ENCODE results near the gene MLEC.

Gene MLEC

DNA sequence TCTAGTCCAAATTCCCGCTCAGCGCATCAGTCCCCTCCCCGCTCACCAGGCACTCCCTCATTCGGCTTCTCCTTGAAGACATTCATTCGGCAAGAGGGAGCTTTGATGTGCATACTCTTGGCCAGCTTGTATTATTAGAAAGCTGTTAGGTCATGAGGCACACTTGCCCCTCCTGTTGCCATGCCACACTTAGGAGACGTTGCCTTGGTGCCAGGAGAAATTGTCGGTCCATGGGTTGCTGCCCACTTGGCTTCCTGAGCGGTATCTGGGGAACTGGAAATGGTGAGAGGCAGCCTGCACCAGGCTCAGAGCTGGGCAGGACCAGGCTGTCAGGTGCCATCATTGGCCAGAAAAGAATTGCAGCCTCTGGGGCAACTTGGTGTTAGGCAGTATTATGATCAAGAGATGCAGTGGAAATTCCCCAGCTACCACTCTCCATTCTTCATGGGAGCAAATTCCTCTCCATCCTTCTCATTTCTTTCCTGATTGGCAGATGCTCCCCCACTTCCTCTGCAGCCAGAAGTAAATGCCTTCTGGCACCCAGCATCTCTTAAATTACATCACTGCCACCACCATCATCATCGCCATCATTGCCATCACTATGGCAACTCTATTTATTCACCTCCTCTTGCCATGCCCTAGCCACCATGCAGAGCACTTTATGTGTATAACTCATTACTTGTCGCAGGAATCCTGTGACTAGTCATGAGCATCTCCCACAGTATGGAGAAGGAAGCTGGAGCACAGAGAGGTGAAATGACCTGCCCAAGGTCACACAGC lies 34.1 kb upstream of the MLEC start:
- in situ Hi-C loops (cut with HindIII; ENCODE audit: low sequenced_read_pairs): no loop called here
- no peak overlapping the region for H3K4me3 ChIP-seq (ENCODE audit: low read depth, low read length)
- DNase-seq (ENCODE audit: low read depth, low spot score): no peak
- TF ChIP-seq, protein P1, sequence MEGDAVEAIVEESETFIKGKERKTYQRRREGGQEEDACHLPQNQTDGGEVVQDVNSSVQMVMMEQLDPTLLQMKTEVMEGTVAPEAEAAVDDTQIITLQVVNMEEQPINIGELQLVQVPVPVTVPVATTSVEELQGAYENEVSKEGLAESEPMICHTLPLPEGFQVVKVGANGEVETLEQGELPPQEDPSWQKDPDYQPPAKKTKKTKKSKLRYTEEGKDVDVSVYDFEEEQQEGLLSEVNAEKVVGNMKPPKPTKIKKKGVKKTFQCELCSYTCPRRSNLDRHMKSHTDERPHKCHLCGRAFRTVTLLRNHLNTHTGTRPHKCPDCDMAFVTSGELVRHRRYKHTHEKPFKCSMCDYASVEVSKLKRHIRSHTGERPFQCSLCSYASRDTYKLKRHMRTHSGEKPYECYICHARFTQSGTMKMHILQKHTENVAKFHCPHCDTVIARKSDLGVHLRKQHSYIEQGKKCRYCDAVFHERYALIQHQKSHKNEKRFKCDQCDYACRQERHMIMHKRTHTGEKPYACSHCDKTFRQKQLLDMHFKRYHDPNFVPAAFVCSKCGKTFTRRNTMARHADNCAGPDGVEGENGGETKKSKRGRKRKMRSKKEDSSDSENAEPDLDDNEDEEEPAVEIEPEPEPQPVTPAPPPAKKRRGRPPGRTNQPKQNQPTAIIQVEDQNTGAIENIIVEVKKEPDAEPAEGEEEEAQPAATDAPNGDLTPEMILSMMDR (IDR thresholded peaks at IDR 0.05; ENCODE audit: low read depth, low read length): no peak

DNA sequence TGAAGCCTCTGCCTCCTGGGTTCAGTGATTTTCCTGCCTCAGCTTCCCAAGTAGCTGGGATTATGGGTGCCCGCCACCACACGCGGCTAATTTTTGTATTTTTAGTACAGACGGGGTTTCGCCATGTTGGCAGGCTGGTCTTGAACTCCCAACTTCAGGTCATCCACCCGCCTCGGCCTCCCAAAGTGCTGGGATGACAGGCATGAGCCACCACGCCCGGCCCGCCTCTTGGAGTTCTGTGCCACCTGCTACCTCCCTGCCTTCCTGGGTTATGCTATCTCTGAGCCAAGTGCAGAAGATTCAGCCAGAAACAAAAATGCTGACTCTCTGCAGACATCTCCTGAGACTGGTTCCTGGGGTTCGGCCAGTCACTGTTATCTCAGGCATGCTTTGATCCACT lies 33.3 kb upstream of the MLEC start:
- no peak overlapping the region for H3K4me3 ChIP-seq (ENCODE audit: low read depth, low read length)
- in situ Hi-C loops (cut with HindIII; ENCODE audit: low sequenced_read_pairs): no loop called here
- TF ChIP-seq, protein P1 (IDR thresholded peaks at IDR 0.05; ENCODE audit: low read depth, low read length): no peak
- no peak for DNase-seq (ENCODE audit: low read depth, low spot score)

GRCh38 chr12:120654656-120655055 lies 32.3 kb upstream of the MLEC start:
- no peak overlapping the region for H3K4me3 ChIP-seq (ENCODE audit: low read depth, low read length)
- no peak for DNase-seq (ENCODE audit: low read depth, low spot score)
- TF ChIP-seq, protein P1 (IDR thresholded peaks at IDR 0.05; ENCODE audit: low read depth, low read length): no peak
- in situ Hi-C loops (cut with HindIII; ENCODE audit: low sequenced_read_pairs): no loop called here

DNA sequence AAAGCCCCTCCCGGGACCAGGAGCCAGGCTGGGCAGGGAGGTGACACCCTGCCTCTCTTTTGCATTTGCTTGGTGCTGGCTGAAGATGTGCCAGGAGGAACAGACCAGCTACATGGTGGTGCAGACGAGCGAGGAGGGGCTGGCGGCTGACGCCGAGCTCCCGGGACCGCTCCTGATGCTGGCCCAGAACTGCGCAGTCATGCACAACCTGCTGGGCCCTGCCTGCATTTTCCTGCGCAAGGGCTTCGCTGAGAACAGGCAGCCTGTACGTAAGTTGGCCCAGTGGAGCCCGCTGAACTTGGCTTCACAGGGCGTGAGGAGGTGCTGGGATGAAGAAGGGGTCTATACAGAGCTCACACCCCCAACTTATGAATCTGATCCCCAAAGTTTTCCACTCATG lies 30.9 kb upstream of the MLEC start:
- TF ChIP-seq, protein P1 (IDR thresholded peaks at IDR 0.05; ENCODE audit: low read depth, low read length): no peak
- no peak for DNase-seq (ENCODE audit: low read depth, low spot score)
- in situ Hi-C loops (cut with HindIII; ENCODE audit: low sequenced_read_pairs): no loop called here
- no peak overlapping the region for H3K4me3 ChIP-seq (ENCODE audit: low read depth, low read length)

GRCh38 chr12:120658286-120659150 lies 28.4 kb upstream of the MLEC start:
- no peak overlapping the region for H3K4me3 ChIP-seq (ENCODE audit: low read depth, low read length)
- no peak for DNase-seq (ENCODE audit: low read depth, low spot score)
- in situ Hi-C loops (cut with HindIII; ENCODE audit: low sequenced_read_pairs): no loop called here
- TF ChIP-seq, protein P1 (IDR thresholded peaks at IDR 0.05; ENCODE audit: low read depth, low read length): no peak

DNA sequence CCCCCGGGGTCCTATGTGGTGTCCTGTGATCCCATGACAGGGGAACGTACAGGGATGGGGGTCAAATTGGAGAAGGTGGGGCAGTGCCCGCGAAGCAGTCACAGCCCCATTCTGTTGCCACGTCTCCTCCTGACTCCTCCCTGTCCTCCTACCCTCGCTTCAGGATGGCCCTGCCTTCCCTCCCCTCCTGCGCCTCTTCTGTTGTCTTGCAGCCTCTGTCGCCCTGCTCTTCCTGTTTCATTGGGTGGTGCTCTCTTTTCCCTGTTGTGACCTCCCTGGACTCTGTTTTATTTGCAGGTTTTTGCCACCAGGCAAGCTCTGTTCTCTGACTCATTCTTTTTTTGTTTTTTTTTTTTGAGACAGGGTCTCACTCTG lies 27.8 kb upstream of the MLEC start:
- in situ Hi-C loops (cut with HindIII; ENCODE audit: low sequenced_read_pairs): no loop called here
- TF ChIP-seq, protein P1 (IDR thresholded peaks at IDR 0.05; ENCODE audit: low read depth, low read length): no peak
- no peak overlapping the region for H3K4me3 ChIP-seq (ENCODE audit: low read depth, low read length)
- DNase-seq (ENCODE audit: low read depth, low spot score): no peak

Data from astrocyte of the spinal cord (primary cell).